DND-41 (cell line): Measurements from ENCODE around the gene CHIT1.

Source experiments
- ATAC-seq: fragments of 200-7000 bp; cut with Tn5 transposase; 3 replicates; pipeline ENCODE4 v1.9.1; 2021; ENCODE audit warnings: low read depth; ENCODE audit not compliant: insufficient read depth
- DNase-seq: peaks from one replicate; pipeline ENCODE4 v3.0.0-alpha.2; 2020
- H2AFZ ChIP-seq: 2 replicates; pipeline ENCODE4 v1.6.0; 2012; ENCODE audit warnings: low read depth, low read length
- H3K27ac ChIP-seq: 2 replicates; pipeline ENCODE4 v1.5.1; 2012; ENCODE audit warnings: low read length, inconsistent platforms
- H3K27me3 ChIP-seq: fragments of 200-600 bp; sonication (generic); 2 replicates; pipeline ENCODE4 v1.6.0; 2012; ENCODE audit warnings: low read length, mild to moderate bottlenecking, inconsistent platforms; ENCODE audit not compliant: insufficient read depth, poor library complexity
- H3K36me3 ChIP-seq: 2 replicates; pipeline ENCODE4 v1.5.1; 2012; ENCODE audit warnings: low read length, inconsistent platforms; ENCODE audit not compliant: insufficient read depth
- H3K4me1 ChIP-seq: 2 replicates; pipeline ENCODE4 v1.5.1; 2012; ENCODE audit warnings: mild to moderate bottlenecking, low read length; ENCODE audit not compliant: insufficient read depth
- H3K4me2 ChIP-seq: 2 replicates; pipeline ENCODE4 v1.6.0; 2012; ENCODE audit warnings: mild to moderate bottlenecking, moderate library complexity, low read length, inconsistent platforms; ENCODE audit not compliant: insufficient read depth
- H3K4me3 ChIP-seq, 2 experiments: fragments of 200-600 bp in 1 of 2; shearing (Covaris generic) in 1 of 2; 2 replicates each; pipeline ENCODE4 v1.5.1; 2012 to 2016; ENCODE audit warnings: inconsistent platforms in 2 of 2, low read length in 2 of 2, mild to moderate bottlenecking in 2 of 2, low read depth in 1 of 2, moderate library complexity in 1 of 2
- H3K79me2 ChIP-seq: 2 replicates; pipeline ENCODE4 v1.6.0; 2012; ENCODE audit warnings: low read length, inconsistent platforms; ENCODE audit not compliant: insufficient read depth
- H3K9ac ChIP-seq: 2 replicates; pipeline ENCODE4 v1.6.0; 2012; ENCODE audit warnings: low read depth, mild to moderate bottlenecking, inconsistent platforms, low read length, moderate library complexity
- H3K9me3 ChIP-seq: 2 replicates; pipeline ENCODE4 v1.5.1; 2012; ENCODE audit warnings: low read length, moderate library complexity, mild to moderate bottlenecking, inconsistent platforms; ENCODE audit not compliant: insufficient read depth, severe bottlenecking
- H4K20me1 ChIP-seq: 2 replicates; pipeline ENCODE4 v1.6.0; 2012; ENCODE audit warnings: low read length; ENCODE audit not compliant: insufficient read depth
- EZH2 ChIP-seq: IDR thresholded peaks from 3 replicates; pipeline ENCODE4 v1.6.1; 2012; ENCODE audit warnings: borderline replicate concordance, low read depth, mild to moderate bottlenecking, moderate library complexity, low read length, inconsistent platforms; ENCODE audit not compliant: severe bottlenecking
- TF ChIP-seq, protein P1 (sequence below): IDR thresholded peaks from 2 replicates; pipeline ENCODE4 v1.5.1; 2012; ENCODE audit warnings: borderline replicate concordance, low read length, moderate library complexity, mild to moderate bottlenecking; ENCODE audit not compliant: poor library complexity, severe bottlenecking; ENCODE audit errors: extremely low read depth

The CHIT1 gene

DNA sequence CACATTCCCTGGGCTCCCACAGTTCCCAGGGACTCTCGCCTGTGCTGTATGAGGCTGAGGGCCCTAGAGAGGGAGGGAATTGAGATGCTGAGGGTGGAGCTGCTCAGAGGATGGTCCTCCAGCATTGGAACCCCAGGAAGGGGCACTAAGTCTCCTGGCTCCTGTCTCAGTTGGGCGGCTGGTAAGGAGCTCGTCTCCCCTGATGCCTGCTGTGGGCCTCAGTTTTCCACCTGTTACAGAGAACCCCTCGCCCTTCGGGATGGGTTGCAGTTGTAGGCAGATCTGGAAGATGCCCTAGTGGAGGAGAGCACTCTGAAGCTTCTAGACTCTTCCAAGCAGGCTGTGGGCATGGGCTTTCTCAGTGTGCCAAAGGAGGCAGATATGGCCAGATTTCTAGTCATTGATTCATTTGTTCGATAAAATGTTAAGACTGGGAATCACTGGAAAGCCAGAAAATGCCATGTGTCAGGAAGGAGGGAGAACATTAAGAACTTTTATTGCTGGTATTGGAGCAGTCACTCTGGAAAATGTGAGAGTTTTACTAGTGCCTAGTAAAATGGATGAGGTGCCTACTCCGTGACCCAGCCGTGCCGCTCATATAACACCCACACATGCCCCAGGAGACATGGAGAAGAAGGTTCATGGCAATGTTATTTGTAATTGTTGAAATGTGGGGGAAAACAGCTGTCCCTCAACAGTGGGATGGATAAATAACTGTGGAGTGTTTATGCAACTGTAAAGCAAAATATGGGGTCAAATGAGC lies 53.0 kb downstream of the CHIT1 start:
- H3K9ac ChIP-seq: no peak overlapping the region
- no peak overlapping the region for H3K27ac ChIP-seq
- H3K4me2 ChIP-seq: no peak overlapping the region

DNA sequence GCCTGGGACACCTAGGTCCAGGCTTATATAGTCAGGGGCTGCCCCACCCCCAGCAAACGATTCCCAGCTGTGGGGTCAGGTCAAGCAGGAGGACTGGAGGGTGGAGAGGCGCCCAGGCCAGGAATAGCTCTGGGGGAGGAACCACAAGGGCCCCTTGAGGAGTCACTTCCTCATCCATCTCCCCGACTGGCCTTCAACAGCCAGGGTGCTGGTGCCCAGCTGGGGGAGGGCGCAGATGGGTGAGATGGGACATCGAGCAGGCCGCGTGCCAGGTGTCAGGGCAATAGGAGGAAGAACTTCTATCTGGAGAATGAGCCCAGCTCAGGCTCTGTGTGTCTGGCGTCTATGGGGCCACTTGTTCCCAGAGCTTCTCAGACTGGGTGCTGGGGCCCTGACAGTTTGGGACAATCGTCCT lies 53.6 kb downstream of the CHIT1 start:
- Histone ChIP-seq H3K4me2 (no peak overlapping the region), H3K4me1 (no peaks in the 10 kb centered on the region), H3K9ac (no peak overlapping the region)

More for the DNA sequence above, 53.0 kb downstream of the CHIT1 start:
- no peaks in the 10 kb centered on the region for H3K9me3 ChIP-seq
- no peak overlapping the region for H3K4me3 ChIP-seq
- DNase-seq (no peak), ATAC-seq (no peak)
- no peak for TF ChIP-seq EZH2
- TF ChIP-seq, protein P1, sequence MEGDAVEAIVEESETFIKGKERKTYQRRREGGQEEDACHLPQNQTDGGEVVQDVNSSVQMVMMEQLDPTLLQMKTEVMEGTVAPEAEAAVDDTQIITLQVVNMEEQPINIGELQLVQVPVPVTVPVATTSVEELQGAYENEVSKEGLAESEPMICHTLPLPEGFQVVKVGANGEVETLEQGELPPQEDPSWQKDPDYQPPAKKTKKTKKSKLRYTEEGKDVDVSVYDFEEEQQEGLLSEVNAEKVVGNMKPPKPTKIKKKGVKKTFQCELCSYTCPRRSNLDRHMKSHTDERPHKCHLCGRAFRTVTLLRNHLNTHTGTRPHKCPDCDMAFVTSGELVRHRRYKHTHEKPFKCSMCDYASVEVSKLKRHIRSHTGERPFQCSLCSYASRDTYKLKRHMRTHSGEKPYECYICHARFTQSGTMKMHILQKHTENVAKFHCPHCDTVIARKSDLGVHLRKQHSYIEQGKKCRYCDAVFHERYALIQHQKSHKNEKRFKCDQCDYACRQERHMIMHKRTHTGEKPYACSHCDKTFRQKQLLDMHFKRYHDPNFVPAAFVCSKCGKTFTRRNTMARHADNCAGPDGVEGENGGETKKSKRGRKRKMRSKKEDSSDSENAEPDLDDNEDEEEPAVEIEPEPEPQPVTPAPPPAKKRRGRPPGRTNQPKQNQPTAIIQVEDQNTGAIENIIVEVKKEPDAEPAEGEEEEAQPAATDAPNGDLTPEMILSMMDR: no peak
- H4K20me1 ChIP-seq: peaks cover 6% of the 10 kb centered on the region
- no peaks in the 10 kb centered on the region for H3K79me2 ChIP-seq
- no peaks in the 10 kb centered on the region for H3K36me3 ChIP-seq
- no peak overlapping the region for H2AFZ ChIP-seq
- H3K27me3 ChIP-seq: peaks cover 21% of the 10 kb centered on the region
- H3K4me1 ChIP-seq: no peaks in the 10 kb centered on the region

DNA sequence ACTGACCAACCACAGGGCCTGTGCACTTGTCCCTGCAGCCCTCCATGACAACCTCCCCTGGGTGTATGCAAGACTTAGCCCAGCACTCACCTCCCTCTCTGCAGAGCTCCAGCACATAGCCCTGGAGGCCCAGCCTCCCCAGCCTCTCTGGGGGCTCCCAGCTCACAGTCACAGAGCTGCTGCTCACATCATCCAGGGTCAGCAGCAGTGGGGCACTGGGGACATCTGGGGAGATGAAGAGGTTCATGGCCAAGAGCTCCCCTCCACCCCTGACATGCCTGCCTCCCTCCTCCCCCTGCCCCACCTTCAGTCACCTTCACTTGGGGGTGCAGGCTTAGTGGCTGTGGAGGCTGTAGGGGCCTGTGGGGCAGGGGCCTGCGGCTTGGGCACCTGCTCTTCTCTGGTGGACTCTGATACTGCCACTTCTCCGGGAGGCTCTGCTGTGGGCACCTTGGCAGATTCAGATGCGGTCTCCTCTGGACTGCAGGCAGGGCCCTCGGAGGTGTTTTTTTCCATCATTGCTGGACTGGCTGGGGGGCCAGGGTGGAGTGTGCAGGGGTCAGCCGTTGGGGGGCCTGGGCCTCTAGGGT lies 54.1 kb downstream of the CHIT1 start, which contains the start of gene MYBPH:
TSS of gene MYBPH (minus strand) at position 590 of the 590 bp plus-strand sequence. CDS start at position 519, 71 bp downstream.
- H3K27me3 ChIP-seq: peaks cover 21% of the 10 kb centered on the region
- DNase-seq (no peak), ATAC-seq (no peak)
- no peak within 1 kb of the TSS for H2AFZ ChIP-seq
- no peak within 1 kb of the TSS for H3K9ac ChIP-seq
- no peaks in the 10 kb centered on the region for H3K79me2 ChIP-seq
- no peak within 1 kb of the TSS for H3K27ac ChIP-seq
- no peak within 1 kb of the TSS for H3K4me3 ChIP-seq
- no peaks in the 10 kb centered on the region for H3K4me1 ChIP-seq
- H4K20me1 ChIP-seq: peaks cover 6% of the 10 kb centered on the region
- no peak for TF ChIP-seq EZH2
- TF ChIP-seq, protein P1: no peak
- H3K4me2 ChIP-seq: no peak within 1 kb of the TSS
- no peaks in the 10 kb centered on the region for H3K36me3 ChIP-seq
- H3K9me3 ChIP-seq: no peaks in the 10 kb centered on the region

More for the DNA sequence above, 53.6 kb downstream of the CHIT1 start:
- no peaks in the 10 kb centered on the region for H3K36me3 ChIP-seq
- H3K27me3 ChIP-seq: peaks cover 21% of the 10 kb centered on the region
- no peak overlapping the region for H3K4me3 ChIP-seq
- TF ChIP-seq EZH2: no peak
- TF ChIP-seq, protein P1: no peak
- H3K79me2 ChIP-seq: no peaks in the 10 kb centered on the region
- ATAC-seq: no peak
- H4K20me1 ChIP-seq: peaks cover 6% of the 10 kb centered on the region
- H3K9me3 ChIP-seq: no peaks in the 10 kb centered on the region
- no peak overlapping the region for H2AFZ ChIP-seq
- DNase-seq: no peak
- no peak overlapping the region for H3K27ac ChIP-seq
